AG08396 (cell line): ENCODE measurements around the gene P2RX2.

ENCODE experiments used
- DNase-seq: peaks from one replicate; pipeline ENCODE4 v3.0.0; 2012; ENCODE audit warnings: low spot score, mixed read lengths

Gene P2RX2

DNA sequence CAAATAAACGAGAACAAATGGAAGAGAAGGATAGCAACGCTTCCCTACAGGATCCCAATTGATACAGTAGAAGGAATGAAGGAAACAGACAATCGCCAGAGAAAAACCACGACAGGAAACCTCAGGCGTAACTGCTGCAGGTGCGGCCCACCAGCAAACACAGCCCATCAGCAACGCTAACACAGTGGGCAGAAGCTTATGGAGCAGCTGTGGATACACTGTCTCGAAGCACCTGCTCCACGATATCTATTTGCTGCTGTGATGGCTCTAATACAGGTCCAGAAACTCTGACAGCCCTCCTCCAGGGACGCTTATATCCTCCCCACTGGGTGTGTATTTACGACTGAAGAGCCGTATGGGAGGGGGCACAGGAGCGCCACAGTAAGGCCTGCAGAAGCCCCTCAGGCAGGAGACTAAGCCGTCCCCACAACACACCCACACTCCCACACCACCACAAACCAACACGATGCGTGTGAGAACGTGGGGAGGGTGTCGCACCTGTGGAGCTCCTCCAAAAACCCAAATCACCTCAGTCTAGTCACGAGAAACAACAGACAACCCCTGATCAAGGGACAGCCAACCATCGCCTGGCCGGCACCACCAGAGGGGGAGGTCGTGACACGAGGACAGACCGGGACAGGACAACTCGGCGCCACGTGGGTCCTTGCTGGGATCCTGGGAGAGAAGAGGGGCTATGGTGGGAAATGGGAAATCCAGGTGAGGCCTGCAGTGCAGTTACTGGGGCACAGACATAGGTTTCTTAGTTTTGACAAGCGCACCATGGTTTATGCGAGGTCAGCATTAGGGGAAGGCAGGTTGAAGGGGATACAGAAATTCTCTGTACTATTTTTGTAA, 44.6 kb downstream of the P2RX2 start:
- DNase-seq: no peak

DNA sequence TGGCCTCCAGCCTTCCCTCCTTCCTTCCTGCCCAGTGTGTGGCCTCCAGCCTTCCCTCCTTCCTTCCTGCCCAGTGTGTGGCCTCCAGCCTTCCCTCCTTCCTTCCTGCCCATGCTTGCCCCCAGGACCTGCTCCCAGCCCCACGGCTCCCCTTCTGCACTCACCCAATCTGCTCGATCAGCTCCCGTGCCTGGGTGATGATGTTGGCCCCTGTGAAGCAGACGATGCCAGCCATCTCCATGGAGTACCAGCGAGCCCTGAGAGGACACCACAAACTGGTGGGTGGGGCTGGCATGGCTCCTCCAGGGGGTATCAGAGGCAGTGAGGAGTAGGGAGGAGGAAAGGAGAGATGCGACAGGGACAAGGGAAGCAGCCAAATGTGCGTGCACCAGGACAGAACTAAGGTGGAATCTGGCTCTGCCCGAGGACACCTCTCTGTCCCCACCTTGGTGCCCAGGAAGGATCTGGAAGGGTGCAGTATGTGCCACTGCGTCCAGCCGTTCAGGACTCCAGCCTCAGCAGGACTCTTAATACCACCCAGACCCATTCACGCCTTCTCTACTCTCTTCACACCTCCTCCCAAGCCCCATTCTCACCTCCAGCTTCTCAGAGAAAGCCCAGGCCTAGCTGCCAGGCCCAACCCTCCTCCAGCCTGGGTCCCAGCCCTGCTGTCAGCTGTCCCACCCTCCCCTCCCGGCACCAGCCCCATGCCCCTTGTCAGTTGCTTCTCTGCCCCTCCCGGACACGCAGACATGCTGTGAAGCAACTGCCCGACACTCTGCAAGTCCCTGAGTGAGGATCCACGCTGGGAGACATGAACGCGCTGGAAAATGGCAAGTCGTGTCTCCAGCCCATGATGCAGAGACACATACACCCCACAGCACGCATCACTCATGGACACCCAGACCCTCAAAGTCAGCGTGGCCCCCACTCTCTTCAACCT, 45.9 kb downstream of the P2RX2 start:
- DNase-seq: no peak

DNA sequence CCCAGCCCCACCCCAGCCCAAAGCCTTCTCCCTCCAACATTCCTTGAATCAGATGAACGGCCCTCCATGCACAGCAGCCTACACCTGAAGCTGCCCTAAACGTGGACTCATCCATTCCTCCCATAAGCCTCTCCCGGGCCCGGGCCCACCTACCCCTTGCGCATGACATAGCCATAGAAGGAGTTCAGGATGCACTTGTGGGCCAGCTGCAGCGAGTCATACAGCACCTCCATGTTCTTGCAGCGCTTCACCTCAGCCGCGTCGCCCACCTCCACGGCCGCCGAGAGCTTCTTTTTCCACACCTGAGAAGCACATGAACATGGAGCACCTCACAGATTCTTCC, 46.5 kb downstream of the P2RX2 start:
- DNase-seq: no peak

DNA sequence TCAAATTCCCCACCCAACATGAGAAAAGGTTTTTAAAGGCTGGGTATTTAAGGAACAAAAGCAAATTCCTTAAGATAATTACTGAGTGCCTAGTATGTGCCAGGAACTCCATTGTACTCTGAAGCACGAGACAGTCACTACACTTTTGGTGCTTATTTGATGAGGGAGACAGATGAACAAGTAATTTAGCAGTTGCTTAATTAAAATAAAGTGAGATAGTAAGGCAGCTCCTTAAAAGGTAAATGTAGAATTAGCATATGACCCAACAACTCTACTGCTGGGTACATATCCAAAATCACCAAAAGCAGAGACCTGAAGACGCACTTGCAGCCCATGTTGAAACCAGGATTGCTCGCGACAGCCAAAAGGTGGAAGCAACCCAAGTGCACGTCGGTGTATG, 47.2 kb downstream of the P2RX2 start:
- no peak for DNase-seq

DNA sequence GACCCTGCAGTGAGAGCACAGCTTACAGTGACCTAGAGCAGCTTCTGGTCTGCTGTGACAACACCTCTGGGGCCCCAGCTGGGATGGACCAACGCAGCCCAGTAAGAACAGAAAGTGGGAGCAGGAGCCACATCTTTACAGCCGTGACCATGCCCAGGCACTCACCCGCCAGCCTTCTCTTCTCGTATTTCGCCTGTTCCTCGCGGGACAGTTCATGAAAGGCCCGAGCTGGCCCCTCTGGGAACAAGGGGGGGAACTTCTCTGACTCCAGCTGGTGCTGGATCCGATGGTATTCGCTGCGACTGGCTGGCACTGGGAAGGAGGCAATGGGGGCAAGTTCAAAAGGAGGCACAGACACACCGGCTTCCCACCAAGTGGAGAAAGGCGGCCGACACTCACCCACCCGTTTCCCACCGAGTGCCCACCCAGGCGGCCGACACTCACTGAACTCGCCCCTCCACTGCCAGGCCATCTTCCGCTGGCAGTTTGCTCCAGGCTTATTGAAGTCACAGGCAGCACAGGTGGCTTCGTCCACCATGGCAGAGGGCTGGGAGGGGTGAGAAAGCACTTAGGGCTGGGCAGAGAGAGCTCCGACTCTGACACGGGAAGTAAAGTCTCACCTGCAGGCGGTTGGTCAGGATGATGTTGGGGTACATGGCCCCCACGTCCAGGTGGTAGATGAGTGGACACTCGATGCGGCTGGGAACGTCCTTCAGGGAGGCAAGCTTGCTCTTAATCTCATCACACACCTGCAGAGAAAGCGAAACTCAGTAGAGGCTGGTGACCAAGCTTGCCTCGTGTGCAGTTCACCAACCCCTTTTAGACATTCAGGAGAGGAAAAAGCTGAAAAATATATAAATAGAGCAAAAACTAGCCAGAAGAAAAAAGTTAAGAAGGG, 49.9 kb downstream of the P2RX2 start:
- no peak for DNase-seq

DNA sequence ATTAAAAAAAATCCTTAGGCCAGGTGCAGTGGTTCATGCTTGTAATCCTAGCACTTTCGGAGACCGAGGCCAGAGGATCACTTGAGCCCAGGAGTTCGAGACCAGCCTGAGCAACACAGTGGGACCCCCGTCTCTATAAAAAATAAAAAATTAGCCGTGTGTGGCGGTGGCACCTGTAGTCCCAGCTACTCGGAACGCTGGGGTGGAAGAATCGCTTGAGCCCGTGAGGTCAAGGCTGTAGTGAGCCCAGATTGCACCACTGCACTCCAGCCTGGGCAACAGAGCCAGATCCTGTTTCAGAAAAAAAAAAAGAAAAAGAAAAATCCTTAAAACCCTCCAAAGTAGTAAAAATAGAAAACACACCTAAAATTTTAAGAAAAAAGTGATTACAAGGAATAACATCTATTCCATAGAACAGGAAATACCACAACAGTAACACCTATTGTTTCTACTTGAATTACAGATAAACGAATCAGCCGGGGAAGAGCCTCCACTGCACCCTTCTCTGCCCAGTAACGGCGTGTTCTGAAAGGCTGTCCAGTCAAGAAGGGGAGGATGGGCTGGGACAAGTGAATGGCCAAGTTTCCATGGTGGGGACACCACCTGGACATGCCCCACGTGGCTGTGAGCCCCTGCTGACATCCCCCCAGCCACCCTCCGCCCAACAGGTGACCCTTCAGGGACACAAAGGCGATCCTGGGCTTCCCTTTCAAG, 50.7 kb downstream of the P2RX2 start:
- DNase-seq: no peak
